Lower leg skin (tissue), 4 donors: ENCODE results near the gene MEIKIN. TPM values are rescaled to one million over a fixed set of nuclear protein-coding genes. Genes with fewer than 3 reads are reported as not detected.

ENCODE experiments used
- DNase-seq, 2 donors: peaks; one replicate each; pipeline ENCODE4 v3.0.0-alpha.2; 2019; ENCODE audit warnings: low spot score in 2 of 2
- H3K4me3 ChIP-seq: fragments of 200-600 bp; sonication (generic); 2 replicates; pipeline ENCODE4 v1.5.1; 2017; ENCODE audit warnings: mild to moderate bottlenecking, low read depth; ENCODE audit not compliant: poor library complexity, severe bottlenecking
- CTCF ChIP-seq, 3 donors: fragments of 450-650 bp; IDR thresholded peaks; one replicate each; pipeline ENCODE4 v1.5.1; 2016; ENCODE audit warnings: antibody characterized with exemption in 3 of 3, mild to moderate bottlenecking in 3 of 3, moderate library complexity in 2 of 3
- POLR2A ChIP-seq, 2 donors: fragments of 450-650 bp; IDR thresholded peaks; one replicate each; pipeline ENCODE4 v1.6.1; 2016 to 2017; ENCODE audit warnings: antibody characterized with exemption in 2 of 2, mild to moderate bottlenecking in 1 of 2, moderate library complexity in 1 of 2
- WGBS, 2 donors: methylation state at CpG; one replicate each; pipeline ENCODE4 v1.1.5; 2018; 5-methylcytosine and 5-hydroxymethylcytosine counted together
- intact Hi-C: fragments of 100-400 bp; cut with DNase I; formaldehyde crosslinking; loops from one replicate; pipeline ENCODE4 v1.15.0; 2023; ENCODE audit warnings: low total_unique reads
- total RNA-seq, 4 donors: library from RNA; depleted of rRNA; stranded (reverse); fragments of >200 nt; gene quantifications; one replicate each; pipeline ENCODE4 v1.1.0, GENCODE V29; 2016

The MEIKIN gene
- total RNA-seq, 4 donors from 2014 or later: not detected

GRCh38 chr5:131867524-131867923 lies 77.9 kb downstream of the MEIKIN start:
- 42 to 55% methylated on average over 2 of the region's 2 CpGs for WGBS, 2 donors

GRCh38 chr5:131863700-131864099 lies 81.8 kb downstream of the MEIKIN start:
- WGBS, 2 donors: 85 to 87% methylated on average over 5 of the region's 5 CpGs

More at GRCh38 chr5:131867524-131867923, 77.9 kb downstream of the MEIKIN start:
- TF ChIP-seq POLR2A (IDR thresholded peaks at IDR 0.05) (no peak), CTCF (IDR thresholded peaks at IDR 0.05) (no peak)
- intact Hi-C loops: no loop called here
- no peak overlapping the region for H3K4me3 ChIP-seq
- DNase-seq: no peak

DNA sequence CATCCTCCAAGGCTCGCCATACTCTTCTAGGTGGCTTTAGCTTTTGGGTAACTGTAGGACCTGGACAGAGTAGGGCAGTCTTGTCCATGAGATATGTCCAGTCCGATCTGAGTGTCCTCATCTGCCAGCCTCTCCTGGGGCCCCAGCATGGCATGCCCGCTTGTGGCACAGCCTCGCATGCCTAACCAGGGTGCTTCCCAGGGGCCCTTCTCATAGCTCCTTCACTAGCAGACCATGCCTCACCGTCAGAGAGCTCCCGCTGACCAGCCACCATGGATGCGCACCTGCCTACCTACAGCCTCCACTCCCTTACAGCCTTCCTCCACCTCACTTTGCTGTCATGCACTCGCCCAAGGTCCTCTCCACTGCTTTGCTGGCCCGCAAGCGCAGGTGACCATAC lies 88.1 kb downstream of the MEIKIN start:
- 89 to 96% methylated on average over 10 of the region's 10 CpGs for WGBS, 2 donors
- DNase-seq: no peak

More at GRCh38 chr5:131863700-131864099, 81.8 kb downstream of the MEIKIN start:
- intact Hi-C loops: no loop called here
- H3K4me3 ChIP-seq: no peak overlapping the region
- TF ChIP-seq CTCF (IDR thresholded peaks at IDR 0.05): no peak
- TF ChIP-seq POLR2A (IDR thresholded peaks at IDR 0.05): no peak
- no peak for DNase-seq

GRCh38 chr5:131855452-131855851 lies 90.0 kb downstream of the MEIKIN start:
- H3K4me3 ChIP-seq: no peak overlapping the region
- WGBS, 2 donors: 90 to 94% methylated on average over 3 of the region's 3 CpGs
- TF ChIP-seq CTCF (IDR thresholded peaks at IDR 0.05): no peak
- TF ChIP-seq POLR2A (IDR thresholded peaks at IDR 0.05): no peak
- DNase-seq: no peak
- intact Hi-C loops: no loop called here

More for the DNA sequence above, 88.1 kb downstream of the MEIKIN start:
- intact Hi-C loops: no loop called here
- TF ChIP-seq POLR2A (IDR thresholded peaks at IDR 0.05) (no peak), CTCF (IDR thresholded peaks at IDR 0.05) (no peak)
- H3K4me3 ChIP-seq: no peak overlapping the region

GRCh38 chr5:131854134-131854533 lies 91.3 kb downstream of the MEIKIN start:
- no peak for TF ChIP-seq CTCF (IDR thresholded peaks at IDR 0.05)
- no peak for TF ChIP-seq POLR2A (IDR thresholded peaks at IDR 0.05)
- intact Hi-C loops: no loop called here
- no peak overlapping the region for H3K4me3 ChIP-seq
- DNase-seq: no peak

DNA sequence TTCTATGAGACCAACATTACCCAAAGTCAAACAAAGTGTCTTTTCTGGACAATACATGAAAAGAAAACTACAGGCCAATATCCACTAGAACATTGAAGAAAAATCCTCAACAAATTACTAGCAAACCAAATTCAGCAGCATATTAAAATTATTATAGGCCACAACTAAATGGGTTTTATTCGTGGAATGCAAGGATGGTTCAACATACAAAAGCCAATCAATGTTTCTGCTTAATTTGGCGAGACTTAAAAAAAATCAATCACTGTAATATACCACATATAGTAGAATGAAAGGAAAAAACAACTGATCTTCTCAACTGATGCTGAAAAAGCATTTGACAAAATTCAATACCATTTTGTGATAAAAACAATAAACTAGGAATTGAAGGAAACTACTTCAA lies 96.8 kb downstream of the MEIKIN start:
- WGBS, 2 donors: 64 to 75% methylated on average over 2 of the region's 2 CpGs
- no peak overlapping the region for H3K4me3 ChIP-seq
- TF ChIP-seq CTCF (IDR thresholded peaks at IDR 0.05) (no peak), POLR2A (IDR thresholded peaks at IDR 0.05) (no peak)
- intact Hi-C loops: no loop called here
- no peak for DNase-seq
